LNCaP clone FGC (cell line): ENCODE data around the gene GLI2.
A peak's percentile ranks its signal among the peaks of the same experiment; 100 is the strongest.

ENCODE experiments used
- DNase-seq: peaks from one replicate; pipeline ENCODE4 v3.0.0-alpha.2; 2011; ENCODE audit warnings: low read depth
- H3K4me3 ChIP-seq: 2 replicates; pipeline ENCODE4 v1.5.1; 2011; ENCODE audit warnings: mild to moderate bottlenecking, low read depth, low read length, control low read depth
- CTCF ChIP-seq: IDR thresholded peaks from 2 replicates; pipeline ENCODE4 v1.5.1; 2012; ENCODE audit warnings: mild to moderate bottlenecking; ENCODE audit not compliant: control insufficient read depth, insufficient read depth; ENCODE audit errors: extremely low read depth

The GLI2 gene

GRCh38 chr2:120729406-120730399 lies 6.0 kb upstream of the GLI2 start:
- DNase-seq = no peak
- TF ChIP-seq CTCF = no peak

GRCh38 chr2:120731175-120731574 lies 4.5 kb upstream of the GLI2 start:
- no peak for DNase-seq
- no peak overlapping the region for H3K4me3 ChIP-seq
- TF ChIP-seq CTCF = no peak

More at GRCh38 chr2:120729406-120730399, 6.0 kb upstream of the GLI2 start:
- no peak overlapping the region for H3K4me3 ChIP-seq

GRCh38 chr2:120732506-120733237 lies 3.0 kb upstream of the GLI2 start:
- no peak for TF ChIP-seq CTCF

GRCh38 chr2:120733238-120733932 lies 2.3 kb upstream of the GLI2 start:
- H3K4me3 ChIP-seq = no peak overlapping the region
- no peak for TF ChIP-seq CTCF
- no peak for DNase-seq

More at GRCh38 chr2:120732506-120733237, 3.0 kb upstream of the GLI2 start:
- DNase-seq = no peak
- H3K4me3 ChIP-seq = no peak overlapping the region

- no peak for DNase-seq
- no peak for TF ChIP-seq CTCF
- no peak overlapping the region for H3K4me3 ChIP-seq
Measured at GRCh38 chr2:120734930-120735651, 577 bp upstream of the GLI2 start.

GRCh38 chr2:120736202-120736623 lies 545 bp downstream of the GLI2 start:
- no peak for DNase-seq
- peak overlapping the region; percentile 42 for H3K4me3 ChIP-seq
- no peak for TF ChIP-seq CTCF
